Activated naive CD4-positive, alpha-beta T cell treated with anti-CD3 and anti-CD28 coated beads, Interleukin-2, amount 10 ng/mL, durations not matched to agents 7 days and 5 days (primary cell): ENCODE data around the gene FAM237B.
A peak's percentile ranks its signal among the peaks of the same experiment; 100 is the strongest.
"Not testable (repeated sequence)": the region's sequence is repeated elsewhere in the genome, so short reads cannot be mapped to it uniquely, and the experiment has no call there.

Source experiments
- CTCF ChIA-PET: fragments of 350-600 bp; sonication (Branson Sonifier 250); formaldehyde crosslinking; loops from one replicate; lab custom pipeline; 2021; ENCODE audit warnings: antibody characterized with exemption; lab: Charles Lee
- DNase-seq: peaks from one replicate; pipeline ENCODE4 v3.0.0-alpha.2; 2020
- H3K27ac Mint-ChIP-seq: one replicate; pipeline ENCODE4 v1.8.0; 2021; ENCODE audit warnings: mild to moderate bottlenecking, moderate library complexity, mixed read lengths
- H3K27me3 Mint-ChIP-seq: one replicate; pipeline ENCODE4 v1.8.0; 2021; ENCODE audit warnings: mild to moderate bottlenecking, mixed read lengths
- H3K36me3 Mint-ChIP-seq: one replicate; pipeline ENCODE4 v1.8.0; 2021; ENCODE audit warnings: mixed read lengths
- H3K4me1 Mint-ChIP-seq: one replicate; pipeline ENCODE4 v1.8.0; 2021; ENCODE audit warnings: mixed read lengths
- H3K4me3 Mint-ChIP-seq: one replicate; pipeline ENCODE4 v1.8.0; 2021; ENCODE audit warnings: mild to moderate bottlenecking, moderate library complexity, mixed read lengths
- H3K9me3 Mint-ChIP-seq: one replicate; pipeline ENCODE4 v1.8.0; 2021; ENCODE audit warnings: mixed read lengths

FAM237B gene

GRCh38 chr7:90320801-90321494, at the start of gene FAM237B:
FAM237B (minus strand) TSS chr7:90321304; CDS start chr7:90319748, 1,556 bp downstream.
- peaks cover 7% of the 10 kb centered on the region for H3K4me1 Mint-ChIP-seq
- H3K27ac Mint-ChIP-seq, result no peak within 1 kb of the TSS
- DNase-seq, result no peak
- H3K9me3 Mint-ChIP-seq, result no peaks in the 10 kb centered on the region
- H3K27me3 Mint-ChIP-seq, result peaks cover 43% of the 10 kb centered on the region
- CTCF ChIA-PET, result no interaction called here
- H3K36me3 Mint-ChIP-seq, result no peaks in the 10 kb centered on the region
- no peak within 1 kb of the TSS for H3K4me3 Mint-ChIP-seq

DNA sequence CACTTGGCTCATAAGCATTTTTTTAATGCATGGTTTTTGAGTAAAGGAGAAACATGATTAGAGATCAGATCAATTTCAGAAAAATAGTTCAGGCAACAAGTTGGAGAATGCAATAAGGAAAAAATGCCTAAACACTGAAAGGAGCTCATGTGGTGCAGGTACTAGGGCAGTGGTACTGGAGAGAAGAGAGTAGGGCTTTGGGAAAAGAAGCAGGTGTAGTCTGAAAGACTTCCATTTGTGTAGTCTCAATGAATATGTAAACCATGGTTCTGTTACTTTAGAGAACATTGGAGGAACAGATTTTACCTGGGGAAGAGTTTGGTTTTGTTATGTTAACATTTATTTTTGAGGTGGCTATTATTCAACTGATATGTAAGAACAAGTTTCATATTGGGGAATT, 30.9 kb upstream of the FAM237B start:
- Mint-ChIP-seq H3K27me3 (no peaks in the 10 kb centered on the region), H3K36me3 (peaks cover 50% of the 10 kb centered on the region), H3K4me1 (peaks cover 25% of the 10 kb centered on the region), H3K27ac (no peak overlapping the region), H3K4me3 (no peak overlapping the region), H3K9me3 (peaks cover 13% of the 10 kb centered on the region)
- CTCF ChIA-PET, result no interaction called here
- DNase-seq, result no peak

DNA sequence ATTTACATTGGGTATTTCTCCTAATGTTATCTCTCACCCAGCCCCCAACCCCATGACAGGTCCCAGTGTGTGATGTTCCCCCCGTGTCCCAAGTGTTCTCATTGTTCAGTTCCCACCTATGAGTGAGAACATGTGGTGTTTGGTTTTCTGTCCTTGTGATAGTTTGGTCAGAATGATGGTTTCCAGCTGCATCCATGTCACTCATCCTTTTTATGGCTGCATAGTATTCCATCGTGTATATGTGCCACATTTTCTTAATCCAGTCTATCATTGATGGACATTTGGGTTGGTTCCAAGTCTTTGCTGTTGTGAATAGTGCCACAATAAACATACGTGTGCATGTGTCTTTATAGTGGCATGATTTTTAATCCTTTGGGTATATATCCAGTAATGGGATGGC, 28.9 kb upstream of the FAM237B start:
- H3K9me3 Mint-ChIP-seq, H3K27ac Mint-ChIP-seq, DNase-seq, CTCF ChIA-PET, H3K4me3 Mint-ChIP-seq, H3K27me3 Mint-ChIP-seq: not testable (repeated sequence)
- Mint-ChIP-seq H3K36me3 (peaks cover 35% of the 10 kb centered on the region), H3K4me1 (peaks cover 39% of the 10 kb centered on the region)

GRCh38 chr7:90349305-90349704, 28.2 kb upstream of the FAM237B start:
- Mint-ChIP-seq H3K36me3 (peaks cover 32% of the 10 kb centered on the region), H3K27me3 (no peaks in the 10 kb centered on the region), H3K4me3 (no peak overlapping the region), H3K27ac (no peak overlapping the region), H3K4me1 (peaks cover 39% of the 10 kb centered on the region), H3K9me3 (peaks cover 4% of the 10 kb centered on the region)
- DNase-seq, result no peak
- CTCF ChIA-PET, result no interaction called here

GRCh38 chr7:90347759-90348158, 26.7 kb upstream of the FAM237B start:
- CTCF ChIA-PET, result no interaction called here
- DNase-seq, result no peak
- Mint-ChIP-seq H3K36me3 (peaks cover 23% of the 10 kb centered on the region), H3K27me3 (no peaks in the 10 kb centered on the region), H3K9me3 (peaks cover 4% of the 10 kb centered on the region), H3K4me1 (peaks cover 39% of the 10 kb centered on the region), H3K27ac (peak overlapping the region; percentile 99), H3K4me3 (peak overlapping the region; percentile 95)

GRCh38 chr7:90346336-90347125, 25.4 kb upstream of the FAM237B start, which contains the start of gene GTPBP10:
GTPBP10 (plus strand) TSS chr7:90346716; CDS start chr7:90346742, 26 bp downstream.
- Mint-ChIP-seq H3K4me3 (peak within 1 kb of the TSS; percentile 95), H3K27ac (peak within 1 kb of the TSS; percentile 99), H3K27me3 (no peaks in the 10 kb centered on the region), H3K9me3 (peaks cover 4% of the 10 kb centered on the region), H3K4me1 (peaks cover 35% of the 10 kb centered on the region), H3K36me3 (peaks cover 19% of the 10 kb centered on the region)
- DNase-seq, result peak; percentile 95
- CTCF ChIA-PET, result interaction anchor here (0.7 to 1.9 kb wide), 8 partner anchors 53 to 81 kb away, joined by 3 to 5 read pairs (median 4); no protein-coding TSS in a partner anchor

DNA sequence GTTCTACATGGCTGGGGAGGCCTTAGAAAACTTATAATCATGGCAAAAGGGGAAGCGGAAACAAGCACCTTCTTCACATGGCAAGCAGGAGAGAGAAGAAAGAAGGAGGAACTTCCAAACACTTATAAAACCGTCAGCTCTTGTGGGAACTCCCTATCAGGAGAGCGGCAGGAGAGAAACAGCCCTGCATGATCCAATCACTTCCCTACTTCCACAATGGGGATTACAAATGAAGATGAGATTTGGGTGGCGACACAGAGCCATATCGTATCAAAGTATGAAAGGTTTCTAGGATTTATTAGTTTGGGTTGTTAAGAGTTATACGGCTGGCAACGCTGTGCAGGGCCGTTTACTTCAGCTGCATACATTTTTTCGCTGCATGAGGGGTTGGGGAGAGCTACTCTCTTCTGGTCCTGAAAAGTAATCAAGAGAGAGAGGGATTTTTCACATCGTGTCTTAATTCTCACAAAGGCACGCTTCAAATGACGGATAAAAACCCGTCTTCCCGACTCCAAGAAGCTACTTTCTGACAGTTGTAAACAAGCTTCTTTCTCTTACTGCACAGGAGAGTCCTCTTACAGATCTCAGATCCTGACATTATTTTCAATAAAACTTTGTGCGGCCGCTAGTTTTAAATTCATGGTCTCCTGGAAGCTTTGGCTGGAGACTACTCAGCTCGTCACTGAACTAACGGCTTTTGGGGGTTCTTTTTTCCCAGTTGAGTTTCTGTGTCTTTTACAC, 24.7 kb upstream of the FAM237B start:
- peaks cover 35% of the 10 kb centered on the region for H3K4me1 Mint-ChIP-seq
- peaks cover 4% of the 10 kb centered on the region for H3K9me3 Mint-ChIP-seq
- CTCF ChIA-PET, result interaction anchor here (0.6 to 1.9 kb wide), 9 partner anchors 54 to 188 kb away, joined by 3 to 5 read pairs (median 3); no protein-coding TSS in a partner anchor
- no peak for DNase-seq
- peaks cover 19% of the 10 kb centered on the region for H3K36me3 Mint-ChIP-seq
- H3K4me3 Mint-ChIP-seq, result peak overlapping the region; percentile 95
- no peaks in the 10 kb centered on the region for H3K27me3 Mint-ChIP-seq
- H3K27ac Mint-ChIP-seq, result peak overlapping the region; percentile 99

DNA sequence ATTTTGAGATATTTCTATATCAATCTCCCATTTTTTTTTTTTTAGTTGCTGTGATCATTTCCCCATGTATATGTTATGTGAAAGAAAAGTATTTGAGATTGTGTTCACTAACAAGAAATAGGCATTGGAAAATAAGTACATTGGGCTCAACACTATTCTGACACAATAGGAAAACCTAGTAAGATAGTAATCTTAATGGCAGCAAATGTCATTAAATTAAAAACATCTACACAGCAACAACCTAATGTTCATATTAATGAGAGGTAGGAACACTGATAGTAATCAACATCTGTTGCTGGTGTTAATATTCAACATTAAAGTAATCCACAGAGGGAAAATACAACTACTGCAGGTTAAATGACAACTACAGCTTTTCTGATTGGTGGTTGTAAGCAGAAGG, 23.9 kb upstream of the FAM237B start:
- CTCF ChIA-PET, result interaction anchor here (1.3 to 1.9 kb wide), 3 partner anchors 54 to 83 kb away, joined by 3 to 5 read pairs (median 3); no protein-coding TSS in a partner anchor
- peak overlapping the region; percentile 99 for H3K27ac Mint-ChIP-seq
- H3K27me3 Mint-ChIP-seq, result no peaks in the 10 kb centered on the region
- DNase-seq, result no peak
- H3K4me3 Mint-ChIP-seq, result peak overlapping the region; percentile 95
- peaks cover 2% of the 10 kb centered on the region for H3K9me3 Mint-ChIP-seq
- H3K36me3 Mint-ChIP-seq, result peaks cover 12% of the 10 kb centered on the region
- H3K4me1 Mint-ChIP-seq, result peaks cover 35% of the 10 kb centered on the region

GRCh38 chr7:90337106-90337505, 16.0 kb upstream of the FAM237B start:
- Mint-ChIP-seq H3K36me3 (no peaks in the 10 kb centered on the region), H3K27me3 (no peaks in the 10 kb centered on the region), H3K27ac (no peak overlapping the region), H3K4me1 (no peaks in the 10 kb centered on the region), H3K4me3 (no peak overlapping the region), H3K9me3 (no peaks in the 10 kb centered on the region)
- CTCF ChIA-PET, result no interaction called here
- DNase-seq, result no peak

GRCh38 chr7:90334926-90335325, 13.8 kb upstream of the FAM237B start:
- H3K4me1 Mint-ChIP-seq, H3K9me3 Mint-ChIP-seq, H3K27me3 Mint-ChIP-seq, DNase-seq, H3K27ac Mint-ChIP-seq, H3K4me3 Mint-ChIP-seq, CTCF ChIA-PET, H3K36me3 Mint-ChIP-seq: not testable (repeated sequence)

DNA sequence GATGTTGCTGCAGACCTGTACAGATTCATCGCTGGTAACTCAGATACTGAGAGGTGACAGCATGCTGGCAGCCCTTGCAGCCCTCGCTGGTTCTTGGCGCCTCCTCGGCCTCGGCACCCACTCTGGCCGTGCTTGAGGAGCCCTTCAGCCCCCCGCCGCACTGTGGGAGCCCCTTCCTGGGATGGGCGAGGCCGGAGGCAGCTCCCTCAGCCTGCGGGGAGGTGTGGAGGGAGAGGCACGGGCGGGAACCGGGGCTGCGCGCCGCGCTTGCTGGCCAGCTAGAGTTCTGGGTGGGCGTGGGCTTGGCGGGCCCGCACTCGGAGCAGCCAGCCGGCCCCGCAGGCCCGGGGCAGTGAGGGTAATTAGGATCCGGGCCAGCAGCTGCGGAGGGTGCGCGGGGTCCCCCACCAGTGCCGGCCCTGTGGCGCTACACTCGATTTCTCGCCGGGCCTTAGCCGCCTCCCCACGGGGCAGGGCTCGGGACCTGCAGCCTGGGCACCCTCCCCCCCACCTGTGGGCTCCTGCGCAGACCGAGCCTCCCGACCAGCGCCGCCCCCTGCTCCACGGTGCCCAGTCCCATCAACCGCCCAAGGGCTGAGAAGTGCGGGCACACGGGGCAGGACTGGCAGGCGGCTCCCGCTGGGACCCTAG, 13.2 kb upstream of the FAM237B start:
- Mint-ChIP-seq H3K27me3 (no peaks in the 10 kb centered on the region), H3K36me3 (no peaks in the 10 kb centered on the region), H3K9me3 (no peaks in the 10 kb centered on the region), H3K27ac (no peak overlapping the region), H3K4me3 (no peak overlapping the region), H3K4me1 (no peaks in the 10 kb centered on the region)
- DNase-seq, result no peak
- CTCF ChIA-PET, result no interaction called here

DNA sequence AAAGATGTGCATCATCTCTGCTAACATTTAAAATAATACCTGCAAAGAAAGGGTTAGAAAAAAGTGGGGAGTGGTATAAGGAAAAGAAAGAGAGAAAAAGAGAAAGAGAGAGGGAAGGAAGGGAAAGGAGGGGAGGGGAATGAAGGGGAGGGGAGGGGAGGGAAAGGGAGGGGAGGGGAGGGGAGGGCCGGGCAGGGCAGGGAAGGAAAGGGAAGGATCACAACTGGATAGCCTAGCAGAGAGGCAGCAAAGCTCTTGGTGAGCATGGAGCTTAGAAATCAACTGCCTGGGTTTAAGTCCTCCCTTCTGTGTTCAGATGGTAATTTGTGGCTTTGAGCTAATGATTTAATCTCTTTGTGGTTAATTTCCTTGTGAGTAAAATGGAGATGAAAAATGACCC, 5.4 kb upstream of the FAM237B start:
- DNase-seq, result no peak
- Mint-ChIP-seq H3K36me3 (no peaks in the 10 kb centered on the region), H3K9me3 (no peaks in the 10 kb centered on the region), H3K4me1 (peaks cover under 1% of the 10 kb centered on the region), H3K27me3 (peaks cover 18% of the 10 kb centered on the region), H3K27ac (no peak overlapping the region), H3K4me3 (no peak overlapping the region)
- CTCF ChIA-PET, result no interaction called here

DNA sequence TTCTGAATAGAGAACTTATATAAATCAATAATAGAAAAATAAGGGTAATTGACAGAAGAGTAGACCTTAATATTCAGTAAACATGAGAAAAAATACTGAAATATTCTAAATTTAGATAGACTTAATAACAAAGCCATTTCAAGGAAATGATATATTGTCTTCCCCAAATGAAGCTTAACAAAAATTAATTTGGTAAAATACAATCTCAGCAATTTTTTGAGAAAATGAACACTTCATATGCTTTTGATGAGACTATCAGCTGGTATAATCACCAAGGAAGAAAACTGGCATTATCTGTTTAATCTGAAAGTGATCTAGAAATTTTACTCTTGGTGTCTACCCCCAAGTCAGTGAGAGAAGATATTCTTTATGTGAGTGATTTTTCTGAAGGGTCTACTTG, 1.7 kb upstream of the FAM237B start:
- Mint-ChIP-seq H3K27me3 (peaks cover 43% of the 10 kb centered on the region), H3K9me3 (no peaks in the 10 kb centered on the region), H3K4me1 (peaks cover 7% of the 10 kb centered on the region), H3K4me3 (no peak overlapping the region), H3K36me3 (no peaks in the 10 kb centered on the region), H3K27ac (no peak overlapping the region)
- CTCF ChIA-PET, result no interaction called here
- no peak for DNase-seq

DNA sequence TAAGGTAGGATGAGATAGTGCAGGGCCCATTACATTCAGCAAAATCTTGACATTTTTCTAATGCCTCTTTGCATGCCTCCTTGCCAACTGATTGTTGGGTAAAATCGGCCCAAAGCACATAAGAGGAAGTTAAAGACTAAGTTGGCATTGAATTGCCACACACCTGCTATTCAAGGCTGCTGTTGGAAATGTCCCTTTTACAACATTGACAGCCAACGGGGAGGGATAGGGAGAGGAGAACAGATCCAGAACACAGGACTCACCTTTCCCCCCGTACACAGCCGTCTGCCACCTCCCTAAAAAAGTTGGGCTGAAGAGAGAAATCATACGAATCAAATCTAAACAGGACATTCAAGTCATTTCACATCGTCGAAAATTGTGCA, 695 bp downstream of the FAM237B start:
- Mint-ChIP-seq H3K27me3 (peaks cover 43% of the 10 kb centered on the region), H3K36me3 (no peaks in the 10 kb centered on the region), H3K4me1 (peaks cover 7% of the 10 kb centered on the region), H3K27ac (no peak overlapping the region), H3K4me3 (no peak overlapping the region), H3K9me3 (no peaks in the 10 kb centered on the region)
- no peak for DNase-seq
- CTCF ChIA-PET, result no interaction called here
